ENCODE measurements around the gene CLEC1A.
A peak's percentile ranks its signal among the peaks of the same experiment; 100 is the strongest.

DNA sequence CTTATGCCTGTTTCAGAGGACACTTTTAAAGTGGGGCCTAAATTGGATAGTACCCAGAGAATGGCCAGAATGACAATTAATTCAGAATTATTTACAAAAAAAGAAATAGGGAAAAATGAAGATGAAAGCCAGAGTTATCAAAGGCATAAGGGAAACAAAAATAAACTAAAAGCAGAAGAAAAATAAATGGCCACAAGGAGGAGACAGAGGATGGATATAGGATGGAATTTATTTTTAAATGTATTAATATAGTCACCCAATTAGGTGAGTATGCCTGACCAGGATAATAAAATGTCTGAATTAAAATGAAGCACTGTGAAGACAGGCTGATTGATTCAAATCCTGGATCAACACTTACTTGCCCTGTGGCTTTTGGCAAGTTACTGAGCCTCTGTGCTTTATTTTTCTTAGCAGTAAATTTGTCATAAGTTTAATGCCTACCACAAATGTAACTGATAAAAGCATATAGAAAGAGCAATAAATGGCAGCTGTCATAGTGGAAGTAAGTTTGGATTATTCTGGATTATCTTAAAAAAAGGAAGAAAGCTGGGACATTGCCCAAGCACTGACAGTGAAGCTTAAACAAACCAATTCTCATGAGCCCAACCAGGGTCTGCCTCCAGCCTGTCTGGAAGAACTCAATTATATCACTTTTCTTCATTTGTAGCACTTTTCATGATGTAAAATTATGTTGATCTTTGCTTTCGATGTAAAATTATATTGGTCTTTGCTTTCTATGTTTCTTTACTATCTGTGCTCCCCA is 64.8 kb downstream of the CLEC1A start:
- TF ChIP-seq CTCF (IDR thresholded peaks at IDR 0.05), result peak in 4 of 5 experiments; percentile 20 to 59 (median 50)
- no peak for TF ChIP-seq POLR2A (IDR thresholded peaks at IDR 0.05)
- no peak for TF ChIP-seq EP300 (IDR thresholded peaks at IDR 0.05)

Data from tibial nerve (tissue), 4 donors.